ENCODE data around the gene UTS2B.

The UTS2B gene

DNA sequence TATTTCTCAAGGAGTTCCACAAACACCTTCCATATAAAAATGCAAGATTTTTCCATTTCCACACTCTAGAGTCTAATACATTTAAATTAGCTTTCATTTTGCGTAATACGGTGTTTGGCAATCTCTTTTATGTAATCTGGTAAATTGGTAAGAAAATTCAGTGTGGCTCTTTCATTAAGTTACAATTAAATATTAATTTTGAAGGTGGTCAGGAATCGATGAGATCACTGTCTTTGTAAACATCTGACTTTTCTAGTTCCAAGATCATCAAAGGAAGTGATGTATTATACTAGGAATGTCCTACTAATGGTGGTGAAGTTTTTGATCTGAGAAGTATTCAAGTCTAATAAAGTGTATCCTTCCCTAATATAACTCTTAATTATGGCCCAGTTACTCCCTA, 1.1 kb upstream of the UTS2B start:
- TF ChIP-seq, protein P1, sequence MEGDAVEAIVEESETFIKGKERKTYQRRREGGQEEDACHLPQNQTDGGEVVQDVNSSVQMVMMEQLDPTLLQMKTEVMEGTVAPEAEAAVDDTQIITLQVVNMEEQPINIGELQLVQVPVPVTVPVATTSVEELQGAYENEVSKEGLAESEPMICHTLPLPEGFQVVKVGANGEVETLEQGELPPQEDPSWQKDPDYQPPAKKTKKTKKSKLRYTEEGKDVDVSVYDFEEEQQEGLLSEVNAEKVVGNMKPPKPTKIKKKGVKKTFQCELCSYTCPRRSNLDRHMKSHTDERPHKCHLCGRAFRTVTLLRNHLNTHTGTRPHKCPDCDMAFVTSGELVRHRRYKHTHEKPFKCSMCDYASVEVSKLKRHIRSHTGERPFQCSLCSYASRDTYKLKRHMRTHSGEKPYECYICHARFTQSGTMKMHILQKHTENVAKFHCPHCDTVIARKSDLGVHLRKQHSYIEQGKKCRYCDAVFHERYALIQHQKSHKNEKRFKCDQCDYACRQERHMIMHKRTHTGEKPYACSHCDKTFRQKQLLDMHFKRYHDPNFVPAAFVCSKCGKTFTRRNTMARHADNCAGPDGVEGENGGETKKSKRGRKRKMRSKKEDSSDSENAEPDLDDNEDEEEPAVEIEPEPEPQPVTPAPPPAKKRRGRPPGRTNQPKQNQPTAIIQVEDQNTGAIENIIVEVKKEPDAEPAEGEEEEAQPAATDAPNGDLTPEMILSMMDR (IDR thresholded peaks at IDR 0.05) = no peak

DNA sequence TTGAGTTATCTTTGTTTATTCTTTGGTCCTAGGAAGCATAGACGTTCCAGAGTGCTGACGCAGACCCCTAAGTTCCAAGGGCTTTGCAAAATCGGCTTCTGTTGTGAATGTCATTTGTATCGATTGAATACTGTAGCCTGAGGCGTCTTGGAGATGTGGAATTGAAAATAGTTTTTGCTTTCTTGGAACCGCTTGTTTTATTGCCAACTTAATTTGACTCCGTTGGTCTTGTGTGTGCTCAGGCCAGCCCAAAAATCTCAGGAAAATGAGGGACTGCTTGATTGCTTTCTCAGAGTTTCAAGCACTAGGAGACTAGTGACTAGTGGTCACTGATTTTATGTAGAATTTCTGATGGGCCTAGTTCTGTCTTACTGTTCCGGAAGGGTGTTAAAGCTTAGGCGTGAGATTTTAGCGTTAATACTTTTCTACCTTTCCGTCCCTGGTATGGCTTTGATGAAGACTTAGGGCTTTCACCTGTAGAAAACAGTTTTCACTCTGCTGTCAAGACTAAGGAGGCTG, 263 bp upstream of the UTS2B start:
- TF ChIP-seq, protein P1 (IDR thresholded peaks at IDR 0.05) = no peak

DNA sequence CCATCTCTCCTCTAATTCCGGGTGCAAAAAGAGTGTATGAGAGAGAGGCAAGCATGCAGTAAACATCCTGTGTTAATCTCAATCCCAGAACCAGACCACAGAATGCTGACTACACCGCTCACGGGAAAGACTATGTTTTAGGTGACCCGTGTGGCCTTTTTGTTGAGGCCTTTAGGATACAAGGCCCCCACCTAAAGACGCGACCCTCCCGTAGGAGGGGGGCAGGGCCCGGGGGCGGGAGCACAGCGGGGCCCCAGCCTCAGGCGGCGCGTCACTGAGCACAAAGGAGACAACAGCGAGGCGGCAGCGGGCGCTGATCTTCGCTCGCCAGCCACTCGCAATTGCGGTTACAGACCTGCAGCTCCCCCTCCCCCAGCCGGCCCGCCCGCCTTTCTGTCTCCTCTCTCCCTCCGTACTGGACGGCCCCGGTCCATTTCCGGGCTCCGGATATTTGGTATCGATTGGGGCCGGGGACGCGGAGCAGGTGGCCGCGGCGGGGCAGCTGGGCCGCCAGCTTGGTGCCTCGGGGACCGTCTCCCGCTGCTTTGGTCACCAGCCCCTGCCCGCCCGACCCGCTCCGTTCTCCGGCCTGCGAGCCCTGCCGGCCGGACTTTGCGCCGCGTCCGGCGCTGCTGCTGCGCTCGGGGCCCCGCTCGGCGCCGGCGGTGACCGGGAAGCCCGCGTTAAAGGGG, 1.2 kb downstream of the UTS2B start, which contains the start of gene CCDC50:
TSS of gene CCDC50 (plus strand) at position 433 of the 692 bp plus-strand sequence. CDS start 281 bp downstream, outside the sequence.
- TF ChIP-seq, protein P1 (IDR thresholded peaks at IDR 0.05) = no peak

DNA sequence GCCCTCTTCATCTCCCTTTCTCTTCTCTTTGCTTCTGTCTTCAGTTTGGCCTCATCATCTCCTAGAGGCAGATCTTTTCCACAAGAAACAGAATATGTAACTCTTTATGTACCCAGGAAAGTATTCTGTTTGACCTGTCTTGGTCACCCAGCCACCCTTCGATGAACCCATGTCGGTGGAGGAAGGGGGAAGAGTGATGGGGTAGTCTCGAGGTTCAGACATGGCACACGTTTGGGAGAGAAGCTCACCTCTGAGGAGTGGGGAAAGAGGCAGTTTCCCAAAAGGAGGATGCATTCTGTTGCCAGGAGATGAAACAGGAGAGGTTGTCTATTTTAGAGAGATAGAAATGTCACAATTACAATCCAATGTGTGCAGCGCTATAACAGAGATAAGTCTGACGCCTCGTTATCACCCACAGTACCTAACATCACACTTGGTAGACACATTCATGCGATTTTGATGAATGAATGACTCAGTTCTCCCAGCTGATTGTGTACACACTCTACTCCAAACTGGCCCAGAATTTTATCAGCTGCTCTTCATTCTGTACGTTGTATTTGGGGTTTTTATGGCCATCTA, 1.9 kb downstream of the UTS2B start:
- TF ChIP-seq, protein P1 (IDR thresholded peaks at IDR 0.05) = no peak

DNA sequence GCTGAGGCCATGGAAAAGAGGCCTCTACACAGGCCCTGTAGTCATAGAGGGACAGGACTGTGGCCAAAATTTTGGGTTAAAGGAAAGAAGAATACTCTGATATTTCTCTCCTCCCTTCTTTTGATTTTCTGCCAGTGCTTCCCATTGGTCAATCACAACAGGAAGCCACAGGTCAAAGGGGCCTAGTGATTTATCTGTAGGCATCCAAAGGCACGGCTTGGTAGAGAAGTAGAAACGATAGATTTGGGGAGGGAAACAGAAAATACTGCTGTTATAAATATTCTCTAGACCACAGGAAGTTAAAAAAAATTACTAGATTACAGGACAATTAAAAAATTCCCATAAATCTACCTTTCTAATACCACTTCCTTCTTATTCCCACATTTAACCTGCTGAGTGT, 2.8 kb downstream of the UTS2B start:
- TF ChIP-seq, protein P1 (IDR thresholded peaks at IDR 0.05) = no peak

DNA sequence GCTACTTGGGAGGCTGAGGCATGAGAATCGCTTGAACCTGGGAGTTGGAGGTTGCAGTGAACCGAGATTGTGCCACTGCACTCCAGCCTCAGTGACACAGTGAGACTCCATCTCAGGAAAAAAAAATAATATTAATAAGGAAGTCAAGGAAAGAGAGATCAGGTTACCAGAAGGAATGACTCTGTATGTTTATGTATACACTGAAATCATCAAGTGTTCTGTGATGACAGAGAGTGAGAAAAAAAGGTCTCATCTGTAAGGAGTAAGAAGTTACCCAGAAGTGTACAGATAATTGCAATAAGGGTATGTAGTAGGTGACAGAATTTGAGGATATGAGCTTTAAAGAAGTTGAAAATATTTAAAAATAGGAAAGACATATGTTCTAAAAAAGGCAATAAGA, 5.4 kb downstream of the UTS2B start:
- TF ChIP-seq, protein P1 (IDR thresholded peaks at IDR 0.05) = no peak

DNA sequence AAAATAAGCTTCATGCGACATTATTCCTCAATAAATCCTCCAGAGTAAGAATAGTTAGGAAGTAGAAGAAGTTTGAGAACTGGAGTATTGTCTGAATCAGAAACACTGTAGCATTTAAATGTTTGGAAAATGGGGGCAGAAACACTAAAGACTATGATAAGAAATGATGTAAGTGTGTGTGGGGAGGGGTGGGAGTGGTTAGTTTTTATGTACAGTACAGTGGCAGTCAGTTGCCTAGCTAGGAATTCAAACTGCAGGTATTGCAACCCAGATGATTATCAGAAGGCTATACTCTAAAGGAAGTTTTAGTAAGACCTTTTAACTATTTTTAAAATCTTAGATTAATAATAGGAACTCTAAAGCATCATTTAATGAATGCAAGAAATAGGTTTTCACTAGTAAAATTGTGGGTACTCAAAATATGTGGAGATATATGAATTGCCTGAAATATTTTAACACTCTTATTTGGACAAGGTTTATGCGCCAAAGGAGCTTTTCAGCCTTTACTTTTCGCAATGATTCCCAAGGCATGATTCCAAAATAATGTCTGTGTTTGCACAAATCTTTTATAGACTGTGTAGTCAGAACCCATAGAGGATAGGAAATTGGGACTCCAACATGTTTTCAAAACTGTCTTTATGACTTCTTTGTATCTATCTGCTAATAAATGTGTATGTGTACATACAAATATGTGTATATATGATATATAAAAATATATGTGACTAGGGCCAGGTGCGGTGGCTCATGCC, 9.1 kb downstream of the UTS2B start:
- TF ChIP-seq, protein P1 (IDR thresholded peaks at IDR 0.05) = no peak
